Measurements from ENCODE around the gene GPX6. TPM values are rescaled to one million over a fixed set of nuclear protein-coding genes. Genes with fewer than 3 reads are reported as not detected.

The GPX6 gene
- total RNA-seq, 6 experiments from 2014 or later, result not detected

- no peak overlapping the region for H3K4me3 ChIP-seq
- 33% methylated on average over 14 of the region's 22 CpGs for WGBS (ENCODE audit: insufficient coverage, low coverage, low lambda C conversion rate, missing lambda C conversion rate)
- no peak overlapping the region for H3K27ac ChIP-seq
- no peaks in the 10 kb centered on the region for H3K9me3 ChIP-seq
- intact Hi-C loops (cut with DNase I), result no loop called here
- TF ChIP-seq, protein P1, sequence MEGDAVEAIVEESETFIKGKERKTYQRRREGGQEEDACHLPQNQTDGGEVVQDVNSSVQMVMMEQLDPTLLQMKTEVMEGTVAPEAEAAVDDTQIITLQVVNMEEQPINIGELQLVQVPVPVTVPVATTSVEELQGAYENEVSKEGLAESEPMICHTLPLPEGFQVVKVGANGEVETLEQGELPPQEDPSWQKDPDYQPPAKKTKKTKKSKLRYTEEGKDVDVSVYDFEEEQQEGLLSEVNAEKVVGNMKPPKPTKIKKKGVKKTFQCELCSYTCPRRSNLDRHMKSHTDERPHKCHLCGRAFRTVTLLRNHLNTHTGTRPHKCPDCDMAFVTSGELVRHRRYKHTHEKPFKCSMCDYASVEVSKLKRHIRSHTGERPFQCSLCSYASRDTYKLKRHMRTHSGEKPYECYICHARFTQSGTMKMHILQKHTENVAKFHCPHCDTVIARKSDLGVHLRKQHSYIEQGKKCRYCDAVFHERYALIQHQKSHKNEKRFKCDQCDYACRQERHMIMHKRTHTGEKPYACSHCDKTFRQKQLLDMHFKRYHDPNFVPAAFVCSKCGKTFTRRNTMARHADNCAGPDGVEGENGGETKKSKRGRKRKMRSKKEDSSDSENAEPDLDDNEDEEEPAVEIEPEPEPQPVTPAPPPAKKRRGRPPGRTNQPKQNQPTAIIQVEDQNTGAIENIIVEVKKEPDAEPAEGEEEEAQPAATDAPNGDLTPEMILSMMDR (IDR thresholded peaks at IDR 0.05), result no peak
- TF ChIP-seq POLR2A (IDR thresholded peaks at IDR 0.05), result no peak
- H3K4me1 ChIP-seq, result no peaks in the 10 kb centered on the region
- no peaks in the 10 kb centered on the region for H3K27me3 ChIP-seq
- no peak for ATAC-seq
- DNase-seq, result no peak
- no peaks in the 10 kb centered on the region for H3K36me3 ChIP-seq
Observed at GRCh38 chr6:28537509-28538140, 22.0 kb upstream of the GPX6 start.

DNA sequence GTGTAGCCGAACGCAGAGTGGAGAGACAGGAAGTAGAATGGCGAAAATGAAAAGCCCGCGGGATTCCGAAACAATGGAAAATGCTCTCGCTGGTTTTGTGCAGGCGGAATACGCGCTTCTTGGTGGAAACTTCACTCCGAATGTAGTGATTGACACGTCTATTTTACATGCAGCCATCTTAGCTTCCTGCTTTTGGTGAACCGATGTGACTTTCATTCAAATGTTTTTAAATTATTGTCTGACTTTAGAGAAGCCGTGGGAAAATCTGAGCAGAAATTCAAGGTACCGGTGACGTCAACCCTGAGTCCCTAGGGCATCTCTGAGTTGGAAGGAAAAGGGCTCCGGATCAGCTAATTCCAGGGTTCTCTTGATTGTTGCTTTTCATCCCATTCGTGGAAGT lies 21.5 kb upstream of the GPX6 start:
- no peaks in the 10 kb centered on the region for H3K9me3 ChIP-seq
- no peak for DNase-seq
- intact Hi-C loops (cut with DNase I), result no loop called here
- H3K27me3 ChIP-seq, result no peaks in the 10 kb centered on the region
- TF ChIP-seq, protein P1 (IDR thresholded peaks at IDR 0.05), result no peak
- no peak for TF ChIP-seq POLR2A (IDR thresholded peaks at IDR 0.05)
- H3K27ac ChIP-seq, result no peak overlapping the region
- H3K4me1 ChIP-seq, result no peaks in the 10 kb centered on the region
- H3K4me3 ChIP-seq, result no peak overlapping the region
- 17% methylated on average over 18 of the region's 18 CpGs for WGBS (ENCODE audit: insufficient coverage, low coverage, low lambda C conversion rate, missing lambda C conversion rate)
- no peaks in the 10 kb centered on the region for H3K36me3 ChIP-seq
- ATAC-seq, result no peak

GRCh38 chr6:28534875-28535274 lies 19.3 kb upstream of the GPX6 start:
- TF ChIP-seq, protein P1 (IDR thresholded peaks at IDR 0.05), result no peak
- Histone ChIP-seq H3K36me3 (no peaks in the 10 kb centered on the region), H3K4me3 (no peak overlapping the region), H3K4me1 (no peaks in the 10 kb centered on the region), H3K27me3 (no peaks in the 10 kb centered on the region), H3K27ac (no peak overlapping the region), H3K9me3 (no peaks in the 10 kb centered on the region)
- intact Hi-C loops (cut with DNase I), result no loop called here
- DNase-seq (no peak), ATAC-seq (no peak)
- WGBS (ENCODE audit: insufficient coverage, low coverage, low lambda C conversion rate, missing lambda C conversion rate), result 46% methylated on average over 2 of the region's 2 CpGs

DNA sequence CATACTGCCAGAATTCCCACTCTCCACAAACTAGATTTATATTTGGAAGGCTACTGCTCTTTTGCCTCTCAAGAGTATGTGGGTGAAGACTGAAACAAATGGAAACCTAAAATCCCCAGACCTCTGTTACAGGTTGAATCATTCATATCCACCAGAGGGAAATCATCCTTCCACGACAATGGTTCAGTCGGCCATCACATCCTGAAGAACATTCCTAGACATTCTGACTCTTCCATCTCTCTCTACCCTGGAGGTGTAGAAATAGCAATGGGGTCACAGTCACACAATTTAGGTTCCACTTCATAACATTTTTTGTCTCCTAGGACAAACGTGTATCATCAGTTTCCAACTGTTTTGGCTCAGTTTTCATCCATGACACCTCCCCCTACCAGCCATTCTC lies 18.7 kb upstream of the GPX6 start:
- intact Hi-C loops (cut with DNase I), result no loop called here
- no peaks in the 10 kb centered on the region for H3K9me3 ChIP-seq
- WGBS (ENCODE audit: insufficient coverage, low coverage, low lambda C conversion rate, missing lambda C conversion rate), result 60% methylated on average over 3 of the region's 3 CpGs
- no peak for DNase-seq
- no peaks in the 10 kb centered on the region for H3K4me1 ChIP-seq
- no peaks in the 10 kb centered on the region for H3K36me3 ChIP-seq
- H3K4me3 ChIP-seq, result no peak overlapping the region
- H3K27ac ChIP-seq, result no peak overlapping the region
- no peaks in the 10 kb centered on the region for H3K27me3 ChIP-seq
- no peak for ATAC-seq
- TF ChIP-seq, protein P1 (IDR thresholded peaks at IDR 0.05), result no peak
- no peak for TF ChIP-seq POLR2A (IDR thresholded peaks at IDR 0.05)

Measured in right lobe of liver (tissue), 6 donors.